ENCODE measurements around the gene MRPL17.

- TF ChIP-seq POLR2AphosphoS5 (IDR thresholded peaks at IDR 0.05) (no peak), CTCF (IDR thresholded peaks at IDR 0.05) (no peak)
Observed at GRCh38 chr11:6632116-6633073, 50.7 kb downstream of the MRPL17 start.

All from breast epithelium (tissue), 3 donors.